ENCODE results near the gene GPM6B. TPM values are rescaled to one million over a fixed set of nuclear protein-coding genes. Genes with fewer than 3 reads are reported as not detected.
"Not testable (repeated sequence)": the region's sequence is repeated elsewhere in the genome, so short reads cannot be mapped to it uniquely, and the experiment has no call there.

Gene GPM6B
- total RNA-seq, 4 donors from 2014 or later = 199 to 408 (median 299) TPM

DNA sequence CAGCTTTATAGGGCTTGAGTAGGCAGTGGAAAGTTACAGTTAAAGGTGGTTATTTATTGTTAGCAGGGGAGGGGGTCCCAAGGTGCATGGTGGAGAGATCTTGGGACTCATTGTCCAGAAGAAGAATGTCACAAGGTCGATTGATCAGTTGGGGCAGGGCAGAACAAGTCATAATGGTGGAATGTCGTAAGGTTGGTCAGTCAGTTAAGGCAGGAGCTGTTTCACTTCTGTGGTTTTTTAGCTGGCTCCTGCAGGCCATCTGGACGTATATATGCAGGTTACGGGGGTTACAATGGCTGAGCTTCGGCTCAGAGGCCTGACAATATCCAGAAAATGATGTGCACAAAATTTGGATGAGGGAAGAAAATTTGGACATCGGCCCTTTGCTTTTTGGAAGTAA lies 75.2 kb downstream of the GPM6B start:
- DNase-seq (ENCODE audit: low spot score in 2 of 2) = no peak
- Histone ChIP-seq H3K27me3 (no peaks in the 10 kb centered on the region), H3K4me1 (no peaks in the 10 kb centered on the region), H3K27ac (no peak overlapping the region), H3K4me3 (no peak overlapping the region), H3K36me3 (peaks cover 0 to 5% (median 0%) of the 10 kb centered on the region in 3 donors), H3K9me3 (no peaks in the 10 kb centered on the region)
- 81 to 85% methylated on average over 6 of the region's 6 CpGs for WGBS, 2 donors
- TF ChIP-seq, protein P1, sequence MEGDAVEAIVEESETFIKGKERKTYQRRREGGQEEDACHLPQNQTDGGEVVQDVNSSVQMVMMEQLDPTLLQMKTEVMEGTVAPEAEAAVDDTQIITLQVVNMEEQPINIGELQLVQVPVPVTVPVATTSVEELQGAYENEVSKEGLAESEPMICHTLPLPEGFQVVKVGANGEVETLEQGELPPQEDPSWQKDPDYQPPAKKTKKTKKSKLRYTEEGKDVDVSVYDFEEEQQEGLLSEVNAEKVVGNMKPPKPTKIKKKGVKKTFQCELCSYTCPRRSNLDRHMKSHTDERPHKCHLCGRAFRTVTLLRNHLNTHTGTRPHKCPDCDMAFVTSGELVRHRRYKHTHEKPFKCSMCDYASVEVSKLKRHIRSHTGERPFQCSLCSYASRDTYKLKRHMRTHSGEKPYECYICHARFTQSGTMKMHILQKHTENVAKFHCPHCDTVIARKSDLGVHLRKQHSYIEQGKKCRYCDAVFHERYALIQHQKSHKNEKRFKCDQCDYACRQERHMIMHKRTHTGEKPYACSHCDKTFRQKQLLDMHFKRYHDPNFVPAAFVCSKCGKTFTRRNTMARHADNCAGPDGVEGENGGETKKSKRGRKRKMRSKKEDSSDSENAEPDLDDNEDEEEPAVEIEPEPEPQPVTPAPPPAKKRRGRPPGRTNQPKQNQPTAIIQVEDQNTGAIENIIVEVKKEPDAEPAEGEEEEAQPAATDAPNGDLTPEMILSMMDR (IDR thresholded peaks at IDR 0.05) = no peak
- no peak for TF ChIP-seq EP300 (IDR thresholded peaks at IDR 0.05)

DNA sequence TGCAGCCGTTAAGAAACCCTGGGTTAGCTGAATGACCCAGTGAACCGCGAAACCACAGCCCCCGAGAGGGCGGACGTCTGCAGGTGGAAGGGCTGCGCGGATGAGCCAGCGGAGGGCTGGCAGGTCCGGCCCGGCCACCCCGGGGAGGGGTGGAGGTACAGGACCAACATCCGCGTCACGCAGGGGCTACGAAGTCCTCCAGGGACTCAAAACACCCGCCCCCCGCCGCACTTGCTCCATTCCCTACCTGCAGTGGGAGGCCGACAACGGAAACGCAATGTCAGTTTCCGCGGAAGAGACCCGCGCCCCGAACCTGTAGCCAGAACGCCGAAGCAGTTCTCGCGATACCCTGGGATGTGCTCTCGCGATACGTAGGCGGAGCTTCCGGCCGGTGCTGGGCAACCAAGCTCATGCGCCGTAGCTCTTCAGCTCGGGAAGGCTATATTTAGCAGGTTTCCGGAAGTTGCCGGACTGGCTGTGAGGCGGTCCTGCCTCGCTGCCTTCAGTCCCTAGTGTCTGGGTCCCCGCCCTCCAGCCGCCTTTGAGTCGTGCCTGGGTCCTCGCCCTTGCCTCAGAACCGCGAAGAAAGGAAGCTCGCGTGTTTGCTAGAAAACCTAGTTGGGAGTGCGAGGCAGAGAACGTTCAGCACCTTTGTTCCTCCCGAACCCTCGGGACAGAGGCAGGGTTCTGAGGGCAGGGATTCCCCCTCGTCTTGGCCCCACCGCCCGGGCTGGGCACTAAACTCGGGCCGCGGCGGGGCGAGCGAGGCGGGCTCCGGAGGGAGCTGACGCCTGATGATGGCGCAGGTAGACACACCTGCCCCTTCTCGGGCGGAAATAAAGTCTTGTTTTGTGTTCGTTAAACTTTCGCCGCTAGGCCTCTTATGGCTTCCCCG lies 82.4 kb downstream of the GPM6B start, which contains the start of the genes OFD1 and TRAPPC2:
Gene OFD1 (plus strand): TSS at position 471 of the 895 bp plus-strand sequence. CDS start 324 bp downstream, at position 795.
Gene TRAPPC2 (minus strand): TSS at position 343 of the 895 bp plus-strand sequence. CDS start 14,657 bp downstream, outside the sequence.
- peak; percentile 91 to 94 for TF ChIP-seq POLR2A (IDR thresholded peaks at IDR 0.05)
- TF ChIP-seq, protein P1 (IDR thresholded peaks at IDR 0.05) = peak in 1 of 5 experiments; percentile 38
- peak; percentile 87 to 97 for TF ChIP-seq EP300 (IDR thresholded peaks at IDR 0.05)
- H3K9me3 ChIP-seq = no peaks in the 10 kb centered on the region
- 0 to 1% methylated on average over 35 to 54 of the region's 75 CpGs for WGBS, 2 donors

DNA sequence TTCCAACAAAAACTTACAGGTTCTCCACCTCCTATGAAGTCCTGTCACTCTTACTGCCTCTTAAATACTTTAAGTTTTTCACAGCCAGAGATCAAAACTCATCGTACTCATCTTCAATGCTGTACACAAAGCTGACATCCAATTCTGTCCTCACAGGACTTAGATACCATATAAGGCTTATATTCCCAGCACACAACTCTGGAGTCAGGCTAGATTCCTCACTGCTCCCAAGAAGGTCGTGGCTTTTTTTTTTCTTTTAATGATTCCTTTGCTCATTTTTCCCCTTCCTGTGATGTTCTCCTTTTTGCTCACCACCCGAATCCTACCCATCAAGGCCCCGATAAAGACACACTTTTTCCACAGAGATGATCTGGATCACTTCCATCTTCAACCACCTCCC lies 83.4 kb downstream of the GPM6B start:
- TF ChIP-seq EP300 (IDR thresholded peaks at IDR 0.05) = no peak
- no peak for TF ChIP-seq POLR2A (IDR thresholded peaks at IDR 0.05)
- Histone ChIP-seq H3K27me3 (no peaks in the 10 kb centered on the region), H3K36me3 (no peaks in the 10 kb centered on the region), H3K9me3 (no peaks in the 10 kb centered on the region), H3K4me1 (peaks cover 0 to 20% (median 6%) of the 10 kb centered on the region in 4 donors), H3K27ac (peak overlapping the region in 3 of 4 donors; percentile 86 to 91 (median 89)), H3K4me3 (peak overlapping the region; percentile 72 to 95 (median 80))
- DNase-seq (ENCODE audit: low spot score in 2 of 2) = no peak
- 18 to 37% methylated on average over 4 of the region's 4 CpGs for WGBS, 2 donors

More for the DNA sequence above, 82.4 kb downstream of the GPM6B start, which contains the start of the genes OFD1 and TRAPPC2:
- Histone ChIP-seq H3K36me3 (no peaks in the 10 kb centered on the region), H3K27ac (peak within 1 kb of the TSS; percentile 60 to 91 (median 88)), H3K4me3 (peak within 1 kb of the TSS; percentile 72 to 95 (median 80)), H3K27me3 (no peaks in the 10 kb centered on the region), H3K4me1 (peaks cover 0 to 20% (median 6%) of the 10 kb centered on the region in 4 donors)
- DNase-seq (ENCODE audit: low spot score in 2 of 2) = peak; percentile 77 to 81

DNA sequence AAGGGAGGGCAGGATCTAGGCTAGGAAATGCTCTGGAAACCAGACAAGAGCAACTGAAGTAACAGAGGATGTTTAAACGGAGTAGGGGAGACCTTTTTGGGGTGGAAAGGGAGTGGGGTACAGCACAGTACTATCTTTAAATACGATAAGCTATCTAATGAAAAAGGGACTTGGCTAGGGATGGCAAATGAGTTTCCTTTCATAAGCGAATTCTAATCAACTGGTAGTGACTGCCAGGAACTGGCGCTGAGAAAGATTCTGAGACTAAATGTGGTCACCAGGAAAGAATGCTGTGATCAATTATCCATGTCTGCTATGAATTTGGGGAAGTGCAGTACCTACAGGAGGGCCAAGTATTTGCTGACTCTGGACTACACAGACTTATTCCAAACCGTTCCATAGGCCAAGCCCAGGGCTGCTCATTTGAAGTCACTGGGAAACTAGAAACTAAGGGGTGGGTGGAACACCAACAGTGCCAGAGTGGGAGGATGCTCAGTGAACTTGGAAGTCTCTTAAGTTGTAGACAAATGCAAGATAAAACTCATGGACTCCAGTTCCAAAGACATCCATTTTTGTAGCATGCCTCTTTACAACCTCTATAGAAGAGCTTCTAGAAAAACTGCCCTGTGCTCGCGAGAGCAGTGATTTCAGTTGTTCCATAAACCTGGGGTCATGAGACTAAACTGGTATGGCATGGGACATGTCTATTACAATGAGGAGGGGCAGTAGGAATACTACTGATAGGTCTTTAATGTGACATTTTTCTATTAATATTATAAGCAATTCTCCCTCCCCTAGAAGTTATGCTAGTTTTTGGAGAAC lies 84.4 kb downstream of the GPM6B start:
- H3K36me3 ChIP-seq = no peaks in the 10 kb centered on the region
- H3K9me3 ChIP-seq = no peaks in the 10 kb centered on the region
- 61 to 75% methylated on average over 7 of the region's 7 CpGs for WGBS, 2 donors
- DNase-seq (ENCODE audit: low spot score in 2 of 2) = no peak
- H3K4me3 ChIP-seq = no peak overlapping the region
- H3K27me3 ChIP-seq = no peaks in the 10 kb centered on the region
- no peak overlapping the region for H3K27ac ChIP-seq
- H3K4me1 ChIP-seq = peaks cover 0 to 20% (median 6%) of the 10 kb centered on the region in 4 donors
- TF ChIP-seq EP300 (IDR thresholded peaks at IDR 0.05) = no peak
- TF ChIP-seq POLR2A (IDR thresholded peaks at IDR 0.05) = no peak
- TF ChIP-seq, protein P1 (IDR thresholded peaks at IDR 0.05) = no peak

DNA sequence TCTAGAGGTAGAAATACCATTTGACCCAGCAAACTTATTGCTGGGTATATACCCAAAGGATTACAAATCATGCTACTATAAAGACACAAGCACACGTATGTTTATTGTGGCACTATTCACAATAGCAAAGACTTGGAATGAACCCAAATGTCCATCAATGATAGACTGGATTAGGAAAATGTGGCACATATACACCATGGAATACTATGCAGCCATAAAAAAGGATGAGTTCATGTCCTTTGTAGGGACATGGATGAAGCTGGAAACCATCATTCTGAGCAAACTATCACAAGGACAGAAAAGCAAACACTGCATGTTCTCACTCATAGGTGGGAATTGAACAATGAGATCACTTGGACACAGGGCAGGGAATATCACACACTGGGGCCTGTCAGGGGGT lies 86.4 kb downstream of the GPM6B start:
- not testable (repeated sequence) for H3K4me3 ChIP-seq; H3K9me3 ChIP-seq; H3K27ac ChIP-seq; DNase-seq (ENCODE audit: low spot score in 2 of 2); H3K36me3 ChIP-seq; H3K27me3 ChIP-seq
- peaks cover 0 to 11% (median 5%) of the 10 kb centered on the region in 4 donors for H3K4me1 ChIP-seq
- 89 to 93% methylated on average over 1 of the region's 1 CpG for WGBS, 2 donors

DNA sequence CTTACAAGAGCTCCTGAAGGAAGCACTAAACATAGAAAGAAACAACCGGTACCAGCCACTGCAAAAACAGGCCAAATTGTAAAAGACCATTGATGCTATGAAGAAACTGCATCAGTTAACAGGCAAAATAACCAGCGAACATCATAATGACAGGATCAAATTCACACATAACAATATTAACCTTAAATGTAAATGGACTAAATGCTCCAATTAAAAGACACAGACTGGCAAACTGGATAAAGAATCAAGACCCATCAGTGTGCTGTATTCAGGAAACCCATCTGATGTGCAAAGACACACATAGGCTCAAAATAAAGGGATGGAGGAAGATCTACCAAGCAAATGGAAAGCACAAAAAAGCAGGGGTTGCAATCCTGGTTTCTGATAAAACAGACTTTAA lies 90.3 kb downstream of the GPM6B start:
- DNase-seq (ENCODE audit: low spot score in 2 of 2); H3K27ac ChIP-seq; H3K27me3 ChIP-seq; H3K4me1 ChIP-seq; H3K36me3 ChIP-seq; H3K4me3 ChIP-seq; H3K9me3 ChIP-seq: not testable (repeated sequence)
- 93 to 94% methylated on average over 2 of the region's 2 CpGs for WGBS, 2 donors

DNA sequence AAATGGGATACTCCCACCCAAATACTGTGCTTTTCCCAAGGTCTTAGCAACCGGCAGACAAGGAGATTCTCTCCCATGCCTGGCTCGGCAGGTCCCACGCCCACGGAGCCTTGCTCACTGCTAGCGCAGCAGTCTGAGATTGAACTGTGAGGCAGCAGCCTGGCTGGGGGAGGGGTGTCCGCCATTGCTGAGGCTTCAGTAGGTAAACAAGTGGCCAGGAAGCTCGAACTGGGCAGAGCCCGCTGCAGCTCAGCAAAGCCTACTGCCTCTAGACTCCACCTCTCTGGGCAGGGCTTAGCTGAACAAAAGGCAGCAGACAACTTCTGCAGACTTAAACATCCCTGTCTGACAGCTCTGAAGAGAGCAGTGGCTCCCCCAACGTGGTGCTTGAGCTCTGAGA lies 92.0 kb downstream of the GPM6B start:
- not testable (repeated sequence) for H3K27ac ChIP-seq; H3K4me3 ChIP-seq; DNase-seq (ENCODE audit: low spot score in 2 of 2); H3K9me3 ChIP-seq; H3K36me3 ChIP-seq; H3K27me3 ChIP-seq; H3K4me1 ChIP-seq
- 86 to 100% methylated on average over 4 to 9 of the region's 9 CpGs for WGBS, 2 donors

Measured in tibial nerve (tissue), 4 donors.